HG02763 (cell line): ENCODE results near the gene SIKE1.
"Not testable (repeated sequence)": the region's sequence is repeated elsewhere in the genome, so short reads cannot be mapped to it uniquely, and the experiment has no call there.

Experiments
- ATAC-seq: cut with Tn5 transposase; IDR thresholded peaks from one replicate; pipeline ENCODE4 v1.9.1; 2021; ENCODE audit warnings: mild to moderate bottlenecking, moderate library complexity; ENCODE audit not compliant: unreplicated experiment

The SIKE1 gene

DNA sequence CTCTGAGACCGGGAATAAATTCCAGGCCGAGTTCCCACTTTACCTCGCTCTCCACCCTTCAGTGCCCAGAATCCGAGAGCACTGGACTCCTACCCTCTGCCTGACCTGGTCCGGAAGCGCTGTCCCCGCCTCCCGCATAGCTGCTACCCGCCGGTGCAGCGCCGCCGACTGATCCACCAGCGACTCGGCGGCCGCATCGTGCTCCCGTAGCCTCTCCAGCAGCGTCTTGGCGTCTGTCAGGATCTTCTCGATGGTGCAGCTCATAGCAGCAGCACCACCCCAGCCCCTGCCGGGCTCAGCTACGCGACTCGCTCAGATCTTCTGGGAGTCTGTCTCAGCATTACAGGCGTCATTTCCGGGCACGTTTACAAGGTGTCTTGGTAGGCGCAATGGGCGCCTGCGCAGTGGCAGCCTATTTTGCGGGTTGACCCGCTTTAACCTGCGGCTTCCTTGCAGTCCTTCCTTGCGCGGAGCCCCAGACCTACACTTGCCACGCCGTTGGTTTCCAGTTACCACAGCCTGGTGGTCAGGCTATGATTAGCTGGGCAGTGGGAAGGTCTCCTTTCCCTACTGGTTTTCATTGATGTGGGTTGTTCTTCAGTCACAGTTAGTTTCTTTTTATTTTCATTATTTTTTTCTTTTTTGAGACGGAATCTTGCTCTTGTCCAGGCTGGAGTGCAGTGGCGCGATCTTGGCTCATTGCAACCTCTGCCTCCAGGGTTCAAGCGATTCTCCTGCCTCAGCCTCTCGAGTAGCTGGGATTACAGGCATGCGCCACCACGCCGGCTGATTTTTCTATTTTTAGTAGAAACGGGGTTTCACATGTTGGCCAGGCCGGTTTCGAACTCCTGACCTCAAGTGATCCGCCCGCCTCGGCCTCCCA lies at the start of gene SIKE1:
SIKE1 (minus strand) TSS at position 342 of the 883 bp plus-strand sequence; CDS start at position 264, 78 bp downstream.
- peak; percentile 99 for ATAC-seq

GRCh38 chr1:114830075-114830474 lies 49.6 kb upstream of the SIKE1 start:
- not testable (repeated sequence) for ATAC-seq

GRCh38 chr1:114828251-114828650 lies 47.8 kb upstream of the SIKE1 start:
- ATAC-seq: no peak

DNA sequence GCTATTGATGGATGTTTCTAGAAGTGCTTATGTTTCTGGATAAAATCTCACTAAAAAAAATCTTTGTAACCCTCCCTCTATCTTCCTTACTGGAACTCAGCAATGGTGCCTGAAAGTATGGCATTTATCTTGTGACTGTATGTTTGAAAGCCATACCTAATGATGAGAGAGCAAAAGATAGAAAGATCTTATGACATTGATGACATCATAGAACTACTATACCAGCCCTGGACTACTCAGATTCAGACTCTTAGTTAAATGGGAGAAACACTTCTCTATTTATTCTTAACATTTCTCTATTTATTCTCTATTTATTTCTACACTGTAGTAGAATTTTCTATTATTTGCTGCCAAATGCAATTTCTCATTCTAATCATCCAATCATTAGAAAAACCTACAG lies 41.5 kb upstream of the SIKE1 start:
- ATAC-seq: no peak

GRCh38 chr1:114820392-114820791 lies 39.9 kb upstream of the SIKE1 start:
- ATAC-seq: no peak

- no peak for ATAC-seq
These were observed 39.4 kb upstream of the SIKE1 start for GRCh38 chr1:114819869-114820268.

DNA sequence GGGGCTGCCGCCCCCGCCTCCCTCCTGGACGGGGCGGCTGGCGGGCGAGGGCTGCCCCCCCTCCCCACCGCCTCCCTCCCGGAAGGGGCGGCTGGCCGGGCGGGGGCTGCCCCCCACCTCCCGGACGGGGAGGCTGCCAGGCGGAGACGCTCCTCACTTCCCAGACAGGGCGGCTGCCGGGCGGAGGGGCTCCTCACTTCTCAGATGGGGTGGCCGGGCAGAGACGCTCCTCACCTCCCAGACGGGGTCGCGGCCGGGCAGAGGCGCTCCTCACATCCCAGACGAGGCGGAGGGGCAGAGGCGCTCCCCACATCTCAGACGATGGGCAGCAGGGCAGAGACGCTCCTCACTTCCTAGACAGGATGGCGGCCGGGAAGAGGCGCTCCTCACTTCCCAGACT lies 24.0 kb upstream of the SIKE1 start:
- ATAC-seq: not testable (repeated sequence)

DNA sequence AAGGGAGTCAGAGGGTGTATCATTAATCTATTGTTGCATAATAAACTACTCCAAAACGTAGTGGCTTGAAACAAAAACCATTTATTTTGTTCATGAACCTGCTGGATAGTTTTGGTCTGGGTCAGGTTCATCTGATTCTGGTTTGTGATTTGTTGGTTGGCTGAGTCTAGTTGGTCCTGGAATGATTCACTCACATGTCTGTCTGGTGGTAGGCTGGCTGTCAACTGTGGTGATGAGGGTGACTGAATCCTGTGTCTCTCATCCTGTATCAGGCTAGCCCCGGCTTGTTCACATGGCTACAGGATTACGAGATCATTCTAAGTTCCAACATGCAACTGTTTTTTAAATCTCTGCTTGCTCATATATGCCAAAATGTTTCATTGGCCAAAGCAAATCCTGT lies 22.5 kb upstream of the SIKE1 start:
- no peak for ATAC-seq

GRCh38 chr1:114794038-114794437 lies 13.6 kb upstream of the SIKE1 start:
- ATAC-seq: no peak

- ATAC-seq: not testable (repeated sequence)
These were observed 10.1 kb upstream of the SIKE1 start for GRCh38 chr1:114790581-114790980.

DNA sequence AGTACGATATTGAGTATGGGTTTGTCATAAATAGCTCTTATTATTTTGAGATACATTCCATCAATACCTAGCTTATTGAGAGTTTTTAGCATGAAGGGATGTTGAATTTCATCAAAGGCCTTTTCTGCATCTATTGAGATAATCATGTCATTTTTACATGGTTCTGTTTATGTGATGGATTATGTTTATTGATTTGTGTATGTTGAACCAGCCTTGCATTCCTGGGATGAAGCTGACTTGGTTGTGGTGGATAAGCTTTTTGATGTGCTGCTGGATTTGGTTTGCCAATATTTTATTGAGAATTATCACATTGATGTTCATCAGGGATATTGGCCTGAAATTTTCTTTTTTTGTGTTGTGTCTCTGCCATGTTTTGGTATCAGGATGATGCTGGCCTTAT lies 6.0 kb upstream of the SIKE1 start:
- ATAC-seq: not testable (repeated sequence)

GRCh38 chr1:114782476-114782875 lies 2.0 kb upstream of the SIKE1 start:
- no peak for ATAC-seq

DNA sequence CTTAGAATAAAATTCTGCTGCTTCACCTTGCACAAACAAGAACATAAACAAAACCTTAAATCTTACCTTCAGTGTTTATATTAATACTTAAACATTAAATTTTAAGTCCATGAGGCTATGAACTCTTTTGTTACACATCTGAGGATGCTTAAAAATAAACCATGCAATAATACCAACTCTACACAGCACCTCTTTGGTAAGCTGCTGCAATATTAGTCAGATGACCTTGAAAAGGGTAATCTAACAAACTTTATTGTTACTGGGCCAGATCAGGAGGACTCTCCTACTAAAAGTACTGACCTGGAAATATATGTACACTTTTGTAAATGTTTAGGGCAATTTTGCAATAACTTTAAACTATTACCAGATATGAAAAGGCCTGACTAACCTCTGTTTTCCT lies 763 bp downstream of the SIKE1 start:
- ATAC-seq: no peak

- not testable (repeated sequence) for ATAC-seq
These were observed 3.8 kb downstream of the SIKE1 start for GRCh38 chr1:114776726-114777125.

DNA sequence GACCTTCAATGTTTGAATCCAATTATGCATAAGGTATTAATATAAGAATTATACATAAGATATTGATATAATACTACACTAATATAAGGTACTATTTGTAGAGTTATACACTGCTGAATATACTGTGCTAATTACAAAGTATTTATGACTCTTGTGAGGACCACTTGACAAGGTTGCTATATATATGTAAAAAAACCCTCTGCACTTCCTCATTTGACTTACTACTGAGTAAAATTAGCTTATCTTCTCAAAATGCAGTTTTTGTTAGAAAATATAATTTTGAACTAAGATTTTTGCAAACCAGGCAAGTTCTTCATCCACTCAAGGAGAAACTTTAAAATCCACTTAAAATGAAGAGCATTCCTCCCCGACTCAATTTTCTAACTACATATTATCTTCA lies 8.5 kb downstream of the SIKE1 start:
- ATAC-seq: no peak

DNA sequence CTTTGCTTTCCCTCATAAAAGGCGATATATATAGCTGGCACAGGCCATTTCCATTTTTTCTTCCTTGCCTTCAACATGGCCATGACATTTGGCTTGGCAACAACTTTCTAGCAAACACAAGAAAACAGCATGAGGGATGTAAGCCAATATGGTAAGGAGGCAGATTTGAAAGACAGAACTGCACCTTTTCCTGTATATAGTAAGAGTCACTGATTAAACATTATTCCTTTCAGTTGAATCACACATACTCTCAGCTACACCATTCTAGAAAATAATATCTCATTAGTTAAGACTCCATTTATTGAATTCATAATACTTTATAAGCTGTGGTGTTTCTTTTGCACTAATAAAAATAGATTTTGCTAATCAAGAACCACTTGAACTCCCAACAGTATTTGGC lies 9.5 kb downstream of the SIKE1 start:
- ATAC-seq: no peak

GRCh38 chr1:114764689-114765088 lies 15.8 kb downstream of the SIKE1 start:
- no peak for ATAC-seq

- no peak for ATAC-seq
These were observed 22.1 kb downstream of the SIKE1 start for GRCh38 chr1:114758256-114758832.

- peak; percentile 78 for ATAC-seq
These were observed 22.8 kb downstream of the SIKE1 start, which contains the start of gene CSDE1 for GRCh38 chr1:114757455-114758255. CSDE1 (minus strand) TSS chr1:114757984; CDS start chr1:114739890, 18,094 bp downstream.

- peak; percentile 1 for ATAC-seq
These were observed 23.5 kb downstream of the SIKE1 start for GRCh38 chr1:114756949-114757454.
